ENCODE measurements around the gene CACNB4.
"Not testable (repeated sequence)": the region's sequence is repeated elsewhere in the genome, so short reads cannot be mapped to it uniquely, and the experiment has no call there.

DNA sequence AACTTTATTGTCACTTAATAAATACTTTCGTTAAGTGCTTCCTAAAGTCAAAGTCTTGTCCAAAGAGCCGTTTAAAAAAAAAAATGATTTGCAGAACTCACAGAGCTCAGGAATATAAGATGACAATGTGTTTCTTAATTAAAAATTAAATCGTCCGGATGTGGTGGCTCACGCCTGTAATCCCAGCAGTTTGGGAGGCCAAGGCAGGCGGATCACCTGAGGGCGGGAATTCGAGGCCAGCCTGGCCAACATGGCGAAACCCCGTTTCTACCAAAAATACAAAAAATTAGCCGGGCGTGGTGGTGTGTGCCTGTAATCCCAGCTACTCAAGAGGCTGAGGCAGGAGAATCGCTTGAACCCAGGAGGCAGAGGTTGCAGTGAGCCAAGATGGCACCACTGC lies 8.3 kb upstream of the CACNB4 start:
- TF ChIP-seq CTCF (conservative IDR thresholded peaks at IDR 0.05; ENCODE audit: low read depth, low read length); EZH2 (IDR thresholded peaks at IDR 0.05; ENCODE audit: borderline replicate concordance, low read depth, low read length, poor library complexity, severe bottlenecking): not testable (repeated sequence)

All from A673 (cell line).